RWPE2 (cell line): ENCODE data around the gene CLEC11A.
"Not testable (repeated sequence)": the region's sequence is repeated elsewhere in the genome, so short reads cannot be mapped to it uniquely, and the experiment has no call there.

ENCODE experiments used
- ATAC-seq: fragments of 200-7000 bp; cut with Tn5 transposase; 3 replicates; pipeline ENCODE4 v1.9.1; 2021; ENCODE audit warnings: low read depth
- DNase-seq: peaks from one replicate; pipeline ENCODE4 v3.0.0-alpha.2; 2020; ENCODE audit warnings: low spot score
- H3K27ac ChIP-seq: fragments of 450-650 bp; 2 replicates; pipeline ENCODE4 v1.5.1; 2017; ENCODE audit warnings: mild to moderate bottlenecking; ENCODE audit not compliant: poor library complexity, severe bottlenecking
- H3K27me3 ChIP-seq: fragments of 250-450 bp; sonication (Bioruptor Pico); 2 replicates; pipeline ENCODE4 v1.5.1; 2021; ENCODE audit warnings: mild to moderate bottlenecking, moderate library complexity; ENCODE audit not compliant: insufficient read depth, poor library complexity, severe bottlenecking
- H3K36me3 ChIP-seq: fragments of 250-450 bp; sonication (Bioruptor Pico); 2 replicates; pipeline ENCODE4 v1.5.1; 2020; ENCODE audit warnings: low read depth, mild to moderate bottlenecking, moderate library complexity
- H3K4me1 ChIP-seq: fragments of 250-450 bp; sonication (Bioruptor Pico); 2 replicates; pipeline ENCODE4 v1.5.1; 2021; ENCODE audit warnings: mild to moderate bottlenecking, moderate library complexity; ENCODE audit not compliant: insufficient read depth, poor library complexity, severe bottlenecking
- H3K4me3 ChIP-seq: fragments of 250-450 bp; sonication (Bioruptor Pico); 2 replicates; pipeline ENCODE4 v1.5.1; 2021; ENCODE audit warnings: mild to moderate bottlenecking, moderate library complexity; ENCODE audit not compliant: severe bottlenecking
- H3K9me3 ChIP-seq: fragments of 250-450 bp; sonication (Bioruptor Pico); 2 replicates; pipeline ENCODE4 v1.5.1; 2021; ENCODE audit warnings: mild to moderate bottlenecking, moderate library complexity; ENCODE audit not compliant: severe bottlenecking
- TF ChIP-seq, protein P1 (sequence below): fragments of 450-650 bp; IDR thresholded peaks from one replicate; pipeline ENCODE4 v1.5.1; 2017; ENCODE audit warnings: mild to moderate bottlenecking, moderate library complexity; ENCODE audit not compliant: poor library complexity, severe bottlenecking

The CLEC11A gene

DNA sequence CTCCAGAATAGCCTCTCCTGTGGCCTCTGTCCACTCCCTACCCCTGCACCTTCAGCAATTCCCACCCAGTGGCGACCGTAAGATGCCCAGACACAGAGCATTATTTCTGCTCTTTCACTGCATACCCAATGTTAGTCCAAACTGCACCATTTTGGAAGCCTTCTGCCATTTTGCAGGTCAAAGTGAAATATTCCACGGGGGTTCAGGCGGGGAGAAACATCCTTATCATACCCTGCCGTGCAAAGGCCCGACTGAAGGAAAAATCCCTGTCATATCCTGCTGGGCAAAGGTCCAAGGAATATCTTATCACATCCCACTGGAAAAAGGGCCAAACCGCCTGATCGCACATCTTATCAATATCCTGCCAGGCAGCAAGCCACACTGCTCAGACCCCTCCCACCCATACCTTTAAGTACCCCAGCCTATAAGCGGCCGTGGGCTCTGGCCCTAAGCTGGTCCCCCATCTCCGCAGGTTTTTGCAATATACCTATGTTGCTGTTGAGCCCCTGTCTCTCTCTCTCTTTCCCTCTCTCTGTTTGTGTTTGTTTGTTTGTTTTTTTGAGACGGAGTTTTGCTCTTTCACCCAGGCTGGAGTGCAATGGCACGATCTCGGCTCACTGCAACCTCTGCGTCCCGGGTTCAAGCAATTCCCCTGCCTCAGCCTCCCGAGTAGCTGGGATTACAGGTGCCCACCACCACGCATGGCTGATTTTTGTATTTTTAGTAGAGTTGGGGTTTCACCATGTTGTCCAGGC lies 18.2 kb downstream of the CLEC11A start:
- Histone ChIP-seq H3K9me3 (no peaks in the 10 kb centered on the region), H3K36me3 (no peaks in the 10 kb centered on the region), H3K27ac (no peak overlapping the region), H3K27me3 (peaks cover 7% of the 10 kb centered on the region), H3K4me1 (no peaks in the 10 kb centered on the region), H3K4me3 (no peak overlapping the region)
- ATAC-seq (no peak), DNase-seq (no peak)
- TF ChIP-seq, protein P1, sequence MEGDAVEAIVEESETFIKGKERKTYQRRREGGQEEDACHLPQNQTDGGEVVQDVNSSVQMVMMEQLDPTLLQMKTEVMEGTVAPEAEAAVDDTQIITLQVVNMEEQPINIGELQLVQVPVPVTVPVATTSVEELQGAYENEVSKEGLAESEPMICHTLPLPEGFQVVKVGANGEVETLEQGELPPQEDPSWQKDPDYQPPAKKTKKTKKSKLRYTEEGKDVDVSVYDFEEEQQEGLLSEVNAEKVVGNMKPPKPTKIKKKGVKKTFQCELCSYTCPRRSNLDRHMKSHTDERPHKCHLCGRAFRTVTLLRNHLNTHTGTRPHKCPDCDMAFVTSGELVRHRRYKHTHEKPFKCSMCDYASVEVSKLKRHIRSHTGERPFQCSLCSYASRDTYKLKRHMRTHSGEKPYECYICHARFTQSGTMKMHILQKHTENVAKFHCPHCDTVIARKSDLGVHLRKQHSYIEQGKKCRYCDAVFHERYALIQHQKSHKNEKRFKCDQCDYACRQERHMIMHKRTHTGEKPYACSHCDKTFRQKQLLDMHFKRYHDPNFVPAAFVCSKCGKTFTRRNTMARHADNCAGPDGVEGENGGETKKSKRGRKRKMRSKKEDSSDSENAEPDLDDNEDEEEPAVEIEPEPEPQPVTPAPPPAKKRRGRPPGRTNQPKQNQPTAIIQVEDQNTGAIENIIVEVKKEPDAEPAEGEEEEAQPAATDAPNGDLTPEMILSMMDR, result no peak

DNA sequence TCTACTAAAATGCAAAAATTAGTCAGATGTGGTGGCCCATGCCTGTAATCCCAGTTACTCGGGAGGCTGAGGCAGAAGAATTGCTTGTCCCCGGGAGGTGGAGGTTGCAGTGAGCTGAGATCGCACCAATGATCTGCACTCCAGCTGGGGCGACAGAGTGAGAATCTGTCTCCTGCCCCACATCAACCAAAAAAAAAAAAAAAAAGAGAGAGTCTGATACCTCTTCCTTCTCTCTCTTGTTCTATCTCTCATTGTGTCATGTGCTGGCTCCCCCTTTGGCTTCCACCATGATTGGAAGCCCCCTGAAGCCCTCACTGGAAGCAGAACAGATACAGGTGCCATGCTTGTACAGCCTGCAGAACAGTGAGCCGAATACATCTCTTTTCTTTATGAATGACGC lies 20.4 kb downstream of the CLEC11A start:
- ATAC-seq, result no peak
- H3K27ac ChIP-seq, result no peak overlapping the region
- H3K9me3 ChIP-seq, result no peaks in the 10 kb centered on the region
- H3K4me1 ChIP-seq, result no peaks in the 10 kb centered on the region
- no peaks in the 10 kb centered on the region for H3K36me3 ChIP-seq
- peaks cover 3% of the 10 kb centered on the region for H3K27me3 ChIP-seq
- TF ChIP-seq, protein P1, result no peak
- DNase-seq, result no peak
- no peak overlapping the region for H3K4me3 ChIP-seq

DNA sequence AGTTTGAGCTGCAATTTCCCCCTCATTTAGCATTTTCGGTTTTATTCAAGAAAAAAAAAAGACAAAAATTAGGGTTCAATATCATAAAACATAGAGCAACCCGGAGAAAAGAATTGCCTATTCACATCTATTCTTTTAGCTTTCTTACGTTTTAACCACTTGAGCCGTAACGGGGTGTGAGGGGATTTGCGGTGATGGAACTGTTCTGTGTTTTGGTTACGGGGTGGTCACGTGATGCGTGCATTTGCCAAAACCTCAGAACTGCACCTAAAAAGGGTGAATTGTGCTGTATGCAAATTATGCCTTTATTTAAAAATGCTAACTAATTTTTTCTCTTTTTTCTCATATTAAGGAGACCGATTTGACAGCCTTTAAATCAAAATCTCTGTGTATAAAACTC lies 22.1 kb downstream of the CLEC11A start:
- no peaks in the 10 kb centered on the region for H3K4me1 ChIP-seq
- H3K27me3 ChIP-seq, result no peaks in the 10 kb centered on the region
- no peak overlapping the region for H3K4me3 ChIP-seq
- H3K9me3 ChIP-seq, result no peaks in the 10 kb centered on the region
- DNase-seq, result no peak
- no peak for ATAC-seq
- TF ChIP-seq, protein P1, result no peak
- H3K27ac ChIP-seq, result no peak overlapping the region
- H3K36me3 ChIP-seq, result no peaks in the 10 kb centered on the region

DNA sequence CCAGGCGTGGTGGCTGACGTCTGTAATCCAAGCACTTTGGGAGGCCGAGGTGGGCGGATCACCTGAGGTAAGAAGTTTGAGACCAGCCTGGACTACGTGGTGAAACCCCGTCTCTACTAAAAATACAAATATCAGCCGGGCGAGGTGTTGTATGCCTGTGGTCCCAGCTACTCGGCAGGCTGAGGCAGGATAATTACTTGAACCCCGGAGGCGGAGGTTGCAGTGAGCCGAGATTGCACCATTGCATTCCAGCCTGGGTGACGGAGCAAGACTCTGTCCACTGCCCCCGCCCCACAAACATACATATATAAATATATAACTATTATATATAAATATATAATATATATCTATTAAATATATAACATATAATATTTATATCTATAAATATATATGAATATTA lies 24.0 kb downstream of the CLEC11A start:
- not testable (repeated sequence) for H3K4me3 ChIP-seq, H3K36me3 ChIP-seq, H3K9me3 ChIP-seq, H3K4me1 ChIP-seq, H3K27me3 ChIP-seq, H3K27ac ChIP-seq, DNase-seq, ATAC-seq

DNA sequence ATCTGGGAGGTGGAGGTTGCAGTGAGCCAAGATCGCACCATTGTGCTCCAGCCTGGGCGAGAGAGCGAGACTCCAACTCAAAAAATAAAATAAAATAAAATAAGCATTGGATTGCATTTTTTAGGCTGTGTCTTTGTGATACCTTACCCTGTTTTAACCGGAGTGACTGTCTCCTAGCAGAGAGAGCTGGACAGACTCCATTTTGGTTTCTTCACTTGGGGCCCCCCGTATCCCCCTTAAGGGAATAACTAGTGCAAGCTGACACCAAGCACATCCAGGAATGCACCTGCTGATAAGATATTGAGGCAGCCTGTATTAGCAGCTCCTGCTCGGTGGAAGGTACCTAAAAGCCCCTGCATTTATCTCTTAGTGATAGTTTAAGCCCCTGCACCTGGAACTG lies 26.3 kb downstream of the CLEC11A start:
- no peak overlapping the region for H3K4me3 ChIP-seq
- ATAC-seq (no peak), DNase-seq (no peak)
- H3K4me1 ChIP-seq, result no peaks in the 10 kb centered on the region
- H3K27me3 ChIP-seq, result no peaks in the 10 kb centered on the region
- TF ChIP-seq, protein P1, result no peak
- H3K9me3 ChIP-seq, result no peaks in the 10 kb centered on the region
- H3K27ac ChIP-seq, result no peak overlapping the region
- no peaks in the 10 kb centered on the region for H3K36me3 ChIP-seq
